PC-3 (cell line): Measurements from ENCODE around the gene WAC. TPM values are rescaled to one million over a fixed set of nuclear protein-coding genes. Genes with fewer than 3 reads are reported as not detected.

Source experiments
- ATAC-seq: fragments of 200-7000 bp; cut with Tn5 transposase; 2 replicates; pipeline ENCODE4 v1.9.1; 2020; ENCODE audit warnings: mild to moderate bottlenecking, moderate library complexity
- BruUV-seq: library from RNA; stranded (reverse); fragments of 400-500 nt; replicated peaks from 2 replicates; lab custom pipeline; 2021; lab: Mats Ljungman, UMichigan
- CTCF ChIA-PET: fragments of 300-600 bp; sonication (Branson Sonifier 250); formaldehyde crosslinking; loops from one replicate; lab custom pipeline; 2022; ENCODE audit warnings: antibody characterized with exemption; lab: Charles Lee
- POLR2A ChIA-PET: fragments of 300-600 bp; sonication (Branson Sonifier 250); formaldehyde crosslinking; loops from one replicate; lab custom pipeline; 2022; ENCODE audit warnings: antibody characterized with exemption; ENCODE audit not compliant: unreplicated experiment; lab: Charles Lee
- DNase-seq: peaks from one replicate; pipeline ENCODE4 v3.0.0-alpha.2; 2015
- H2AFZ ChIP-seq: fragments of 300-600 bp; sonication (generic); 2 replicates; pipeline ENCODE4 v1.6.0; 2016; ENCODE audit warnings: antibody characterized with exemption, low read length
- H3F3A ChIP-seq: fragments of 300-600 bp; sonication (generic); one replicate; pipeline ENCODE4 v1.6.0; 2017; ENCODE audit warnings: antibody characterized with exemption, low read length, control low read depth, mild to moderate bottlenecking; ENCODE audit not compliant: unreplicated experiment
- H3K27ac ChIP-seq: fragments of 300-600 bp; sonication (generic); 2 replicates; pipeline ENCODE4 v1.5.1; 2016; ENCODE audit warnings: mild to moderate bottlenecking, low read length
- H3K27me3 ChIP-seq: fragments of 300-600 bp; sonication (generic); 2 replicates; pipeline ENCODE4 v1.6.1; 2016; ENCODE audit warnings: low read length, mixed read lengths
- H3K36me3 ChIP-seq: fragments of 300-600 bp; sonication (generic); 2 replicates; pipeline ENCODE4 v1.6.1; 2016; ENCODE audit warnings: low read depth, mixed run types, low read length, mixed read lengths
- H3K4me1 ChIP-seq: fragments of 300-600 bp; sonication (generic); 2 replicates; pipeline ENCODE4 v1.5.1; 2016; ENCODE audit warnings: low read length; ENCODE audit not compliant: insufficient read depth
- H3K4me2 ChIP-seq: fragments of 300-600 bp; sonication (generic); 2 replicates; pipeline ENCODE4 v1.6.0; 2016; ENCODE audit warnings: low read length
- H3K4me3 ChIP-seq: fragments of 300-600 bp; sonication (generic); 2 replicates; pipeline ENCODE4 v1.5.1; 2016; ENCODE audit warnings: mild to moderate bottlenecking, low read length, mixed read lengths
- H3K79me2 ChIP-seq: fragments of 300-600 bp; sonication (generic); 2 replicates; pipeline ENCODE4 v1.6.1; 2017; ENCODE audit warnings: low read length, mixed read lengths
- H3K9ac ChIP-seq: fragments of 300-600 bp; sonication (generic); 2 replicates; pipeline ENCODE4 v1.6.0; 2016; ENCODE audit warnings: mild to moderate bottlenecking, low read length
- H3K9me2 ChIP-seq: fragments of 300-600 bp; sonication (generic); replicated peaks from 2 replicates; pipeline ENCODE4 v1.6.1; 2016; ENCODE audit warnings: mixed run types, low read length, mixed read lengths
- H3K9me3 ChIP-seq: fragments of 300-600 bp; sonication (generic); 2 replicates; pipeline ENCODE4 v1.6.1; 2016; ENCODE audit warnings: low read length, mixed read lengths
- H4K20me1 ChIP-seq: fragments of 300-600 bp; sonication (generic); 2 replicates; pipeline ENCODE4 v1.6.1; 2016; ENCODE audit warnings: low read length, mixed read lengths
- EZH2 ChIP-seq: fragments of 300-600 bp; sonication (generic); IDR thresholded peaks from one replicate; pipeline ENCODE4 v1.6.1; 2017; ENCODE audit warnings: antibody characterized with exemption, mild to moderate bottlenecking, low read length; ENCODE audit not compliant: unreplicated experiment
- EZH2phosphoT487 ChIP-seq: fragments of 300-600 bp; sonication (generic); IDR thresholded peaks from 2 replicates; pipeline ENCODE4 v1.6.1; 2018; ENCODE audit warnings: mild to moderate bottlenecking, antibody characterized with exemption, low read length, borderline replicate concordance
- intact Hi-C: fragments of 100-400 bp; cut with micrococcal nuclease; formaldehyde crosslinking; loops from 2 replicates; pipeline ENCODE4 v1.9.0; 2023
- total RNA-seq: library from RNA; depleted of rRNA; stranded (reverse); fragments of >200 nt; gene quantifications from 2 replicates; pipeline ENCODE4 v1.2.3, GENCODE V29; 2014
- TF ChIP-seq, protein P1 (sequence below): fragments of 300-600 bp; sonication (generic); conservative IDR thresholded peaks from 2 replicates; pipeline ENCODE4 v1.5.1; 2017; ENCODE audit warnings: antibody characterized with exemption, low read depth, mild to moderate bottlenecking, low read length

WAC gene
- total RNA-seq, 1 experiment from 2014 or later: 49.2 TPM

- ChIA-PET POLR2A (interaction anchor here (0.6 kb wide), 1 partner anchor 994 kb away, joined by 3 read pairs; no protein-coding TSS in a partner anchor), CTCF (interaction anchor here (0.6 kb wide), 1 partner anchor 46 kb away, joined by 5 read pairs; the partner anchor contains the start of gene BAMBI)
- Histone ChIP-seq H3K9me3 (no peaks in the 10 kb centered on the region), H4K20me1 (no peaks in the 10 kb centered on the region), H3K9me2 (no peaks in the 10 kb centered on the region), H3F3A (no peaks in the 10 kb centered on the region), H3K9ac (no peak overlapping the region), H3K79me2 (no peaks in the 10 kb centered on the region), H2AFZ (no peak overlapping the region), H3K4me3 (no peak overlapping the region), H3K4me1 (peaks cover 24% of the 10 kb centered on the region), H3K36me3 (no peaks in the 10 kb centered on the region), H3K4me2 (no peak overlapping the region), H3K27me3 (no peaks in the 10 kb centered on the region), H3K27ac (no peak overlapping the region)
- DNase-seq: peak; percentile 47
- BruUV-seq: no TSS peak
- intact Hi-C loops: no loop called here
- TF ChIP-seq EZH2phosphoT487 (no peak), EZH2 (no peak)
- TF ChIP-seq, protein P1, sequence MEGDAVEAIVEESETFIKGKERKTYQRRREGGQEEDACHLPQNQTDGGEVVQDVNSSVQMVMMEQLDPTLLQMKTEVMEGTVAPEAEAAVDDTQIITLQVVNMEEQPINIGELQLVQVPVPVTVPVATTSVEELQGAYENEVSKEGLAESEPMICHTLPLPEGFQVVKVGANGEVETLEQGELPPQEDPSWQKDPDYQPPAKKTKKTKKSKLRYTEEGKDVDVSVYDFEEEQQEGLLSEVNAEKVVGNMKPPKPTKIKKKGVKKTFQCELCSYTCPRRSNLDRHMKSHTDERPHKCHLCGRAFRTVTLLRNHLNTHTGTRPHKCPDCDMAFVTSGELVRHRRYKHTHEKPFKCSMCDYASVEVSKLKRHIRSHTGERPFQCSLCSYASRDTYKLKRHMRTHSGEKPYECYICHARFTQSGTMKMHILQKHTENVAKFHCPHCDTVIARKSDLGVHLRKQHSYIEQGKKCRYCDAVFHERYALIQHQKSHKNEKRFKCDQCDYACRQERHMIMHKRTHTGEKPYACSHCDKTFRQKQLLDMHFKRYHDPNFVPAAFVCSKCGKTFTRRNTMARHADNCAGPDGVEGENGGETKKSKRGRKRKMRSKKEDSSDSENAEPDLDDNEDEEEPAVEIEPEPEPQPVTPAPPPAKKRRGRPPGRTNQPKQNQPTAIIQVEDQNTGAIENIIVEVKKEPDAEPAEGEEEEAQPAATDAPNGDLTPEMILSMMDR: no peak
- ATAC-seq: peak; percentile 21; the same call in 1 of the 2 replicates
These were observed 99.1 kb downstream of the WAC start for GRCh38 chr10:28631896-28632583.

DNA sequence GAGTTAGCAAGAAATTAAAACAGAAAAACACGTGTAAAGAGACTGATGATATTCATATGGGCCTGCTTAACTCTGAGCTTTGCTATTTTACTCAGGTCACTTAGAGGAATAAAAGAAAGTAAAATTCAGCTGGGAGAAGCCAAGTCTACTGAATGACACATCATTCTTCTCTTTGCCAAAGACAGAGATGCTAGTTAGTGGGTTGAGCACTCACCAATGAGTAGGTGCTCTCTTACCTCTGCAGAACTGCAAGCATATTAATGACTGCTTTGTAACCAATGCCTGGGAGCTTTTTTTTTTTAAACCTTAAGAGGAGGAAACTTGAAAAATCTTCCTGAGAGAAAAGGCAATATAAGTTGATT, 99.6 kb downstream of the WAC start:
- no peaks in the 10 kb centered on the region for H3F3A ChIP-seq
- no peaks in the 10 kb centered on the region for H4K20me1 ChIP-seq
- peak; percentile 12 for DNase-seq
- H3K79me2 ChIP-seq: no peaks in the 10 kb centered on the region
- no peaks in the 10 kb centered on the region for H3K9me2 ChIP-seq
- ATAC-seq: peak; percentile 6; the same call in 1 of the 2 replicates
- peaks cover 24% of the 10 kb centered on the region for H3K4me1 ChIP-seq
- H3K27ac ChIP-seq: no peak overlapping the region
- POLR2A ChIA-PET: interaction anchor here (0.6 kb wide), 1 partner anchor 993 kb away, joined by 3 read pairs; no protein-coding TSS in a partner anchor
- no peak overlapping the region for H3K4me3 ChIP-seq
- no peaks in the 10 kb centered on the region for H3K27me3 ChIP-seq
- BruUV-seq: no TSS peak
- intact Hi-C loops: no loop called here
- TF ChIP-seq EZH2phosphoT487 (no peak), EZH2 (no peak)
- TF ChIP-seq, protein P1: no peak
- no peak overlapping the region for H3K4me2 ChIP-seq
- CTCF ChIA-PET: interaction anchor here (0.6 kb wide), 1 partner anchor 45 kb away, joined by 5 read pairs; the partner anchor contains the start of gene BAMBI
- H3K36me3 ChIP-seq: no peaks in the 10 kb centered on the region
- no peak overlapping the region for H2AFZ ChIP-seq
- no peaks in the 10 kb centered on the region for H3K9me3 ChIP-seq
- no peak overlapping the region for H3K9ac ChIP-seq

DNA sequence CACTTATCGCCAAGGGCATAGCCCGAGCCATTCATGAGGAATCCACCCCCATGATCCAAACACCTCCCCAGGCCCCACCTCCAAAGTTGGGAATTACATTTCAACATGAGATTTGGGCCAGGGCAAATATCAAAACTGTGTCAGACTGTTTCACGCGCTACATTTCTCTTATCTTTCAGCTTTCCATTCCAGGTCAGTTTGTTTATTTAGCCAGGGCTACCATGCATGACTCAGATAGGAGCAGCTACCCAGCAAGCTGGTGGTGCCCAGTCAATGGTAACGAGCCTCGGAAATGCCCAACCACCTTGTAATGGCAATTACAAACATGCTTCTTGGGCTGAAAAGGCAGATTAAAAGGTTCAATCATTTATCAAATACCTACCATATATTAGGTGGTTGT, 100.8 kb downstream of the WAC start:
- no peaks in the 10 kb centered on the region for H3K79me2 ChIP-seq
- no peaks in the 10 kb centered on the region for H3K9me3 ChIP-seq
- no peak overlapping the region for H2AFZ ChIP-seq
- H3K9ac ChIP-seq: no peak overlapping the region
- BruUV-seq: no TSS peak
- no peaks in the 10 kb centered on the region for H3F3A ChIP-seq
- ATAC-seq (peak; percentile 85), DNase-seq (peak; percentile 69)
- H3K27me3 ChIP-seq: no peaks in the 10 kb centered on the region
- no peak for TF ChIP-seq EZH2
- TF ChIP-seq, protein P1: no peak
- TF ChIP-seq EZH2phosphoT487: no peak
- no peak overlapping the region for H3K4me3 ChIP-seq
- CTCF ChIA-PET: no interaction called here
- H3K4me1 ChIP-seq: peaks cover 19% of the 10 kb centered on the region
- peak overlapping the region; percentile 31; the same call in 1 of the 2 replicates for H3K4me2 ChIP-seq
- H3K36me3 ChIP-seq: no peaks in the 10 kb centered on the region
- POLR2A ChIA-PET: no interaction called here
- intact Hi-C loops: no loop called here
- H4K20me1 ChIP-seq: no peaks in the 10 kb centered on the region
- H3K9me2 ChIP-seq: no peaks in the 10 kb centered on the region
- H3K27ac ChIP-seq: no peak overlapping the region
